Loucy (cell line): ENCODE data around the gene TOM1L2.

Experiments
- H2AFZ ChIP-seq: fragments of 200-600 bp; sonication (generic); 2 replicates; pipeline ENCODE4 v1.6.0; 2016; ENCODE audit warnings: antibody characterized with exemption, mild to moderate bottlenecking, low read length, moderate library complexity
- H3F3A ChIP-seq: fragments of 200-600 bp; 2 replicates; pipeline ENCODE4 v1.6.0; 2016; ENCODE audit warnings: antibody characterized with exemption, low read depth, mild to moderate bottlenecking
- H3K27me3 ChIP-seq: fragments of 200-600 bp; sonication (generic); 2 replicates; pipeline ENCODE4 v1.6.1; 2014; ENCODE audit warnings: low read length, mild to moderate bottlenecking; ENCODE audit not compliant: insufficient read depth, poor library complexity, severe bottlenecking
- H3K36me3 ChIP-seq: fragments of 200-600 bp; sonication (generic); 2 replicates; pipeline ENCODE4 v1.6.1; 2016; ENCODE audit warnings: low read length; ENCODE audit not compliant: insufficient read depth
- H3K4me1 ChIP-seq: fragments of 200-600 bp; sonication (generic); 2 replicates; pipeline ENCODE4 v1.5.1; 2014; ENCODE audit warnings: low read length, mild to moderate bottlenecking; ENCODE audit not compliant: insufficient read depth, poor library complexity, severe bottlenecking
- H3K4me2 ChIP-seq: fragments of 200-600 bp; sonication (generic); 2 replicates; pipeline ENCODE4 v1.6.0; 2014; ENCODE audit warnings: antibody characterized with exemption, low read length, low read depth, mild to moderate bottlenecking; ENCODE audit not compliant: poor library complexity, severe bottlenecking
- H3K4me3 ChIP-seq: fragments of 200-600 bp; sonication (generic); 2 replicates; pipeline ENCODE4 v1.5.1; 2014; ENCODE audit warnings: low read length, mild to moderate bottlenecking, mixed read lengths; ENCODE audit not compliant: poor library complexity, severe bottlenecking
- H3K79me2 ChIP-seq: fragments of 200-600 bp; sonication (generic); 2 replicates; pipeline ENCODE4 v1.6.1; 2014; ENCODE audit warnings: low read length; ENCODE audit not compliant: insufficient read depth
- H3K9ac ChIP-seq: fragments of 200-600 bp; sonication (generic); 2 replicates; pipeline ENCODE4 v1.6.0; 2014; ENCODE audit warnings: mild to moderate bottlenecking, low read depth, low read length, moderate library complexity; ENCODE audit not compliant: poor library complexity, severe bottlenecking
- H3K9me2 ChIP-seq: fragments of 200-600 bp; sonication (generic); replicated peaks from 2 replicates; pipeline ENCODE4 v1.6.1; 2016; ENCODE audit warnings: low read depth, low read length, mixed read lengths
- H3K9me3 ChIP-seq: fragments of 200-600 bp; sonication (generic); 2 replicates; pipeline ENCODE4 v1.6.1; 2014; ENCODE audit warnings: mild to moderate bottlenecking, antibody characterized with exemption, low read length, low read depth; ENCODE audit not compliant: insufficient read depth
- H4K20me1 ChIP-seq: fragments of 200-600 bp; sonication (generic); 2 replicates; pipeline ENCODE4 v1.6.0; 2014; ENCODE audit warnings: antibody characterized with exemption, low read length, mild to moderate bottlenecking; ENCODE audit not compliant: insufficient read depth, poor library complexity, severe bottlenecking
- EZH2phosphoT487 ChIP-seq: fragments of 200-600 bp; IDR thresholded peaks from 2 replicates; pipeline ENCODE4 v1.6.1; 2018; ENCODE audit warnings: antibody characterized with exemption, mild to moderate bottlenecking, moderate library complexity, borderline replicate concordance
- TF ChIP-seq, protein P1 (sequence below): fragments of 200-600 bp; sonication (generic); conservative IDR thresholded peaks from 2 replicates; pipeline ENCODE4 v1.5.1; 2014; ENCODE audit warnings: mild to moderate bottlenecking, antibody characterized with exemption, low read length

The TOM1L2 gene

DNA sequence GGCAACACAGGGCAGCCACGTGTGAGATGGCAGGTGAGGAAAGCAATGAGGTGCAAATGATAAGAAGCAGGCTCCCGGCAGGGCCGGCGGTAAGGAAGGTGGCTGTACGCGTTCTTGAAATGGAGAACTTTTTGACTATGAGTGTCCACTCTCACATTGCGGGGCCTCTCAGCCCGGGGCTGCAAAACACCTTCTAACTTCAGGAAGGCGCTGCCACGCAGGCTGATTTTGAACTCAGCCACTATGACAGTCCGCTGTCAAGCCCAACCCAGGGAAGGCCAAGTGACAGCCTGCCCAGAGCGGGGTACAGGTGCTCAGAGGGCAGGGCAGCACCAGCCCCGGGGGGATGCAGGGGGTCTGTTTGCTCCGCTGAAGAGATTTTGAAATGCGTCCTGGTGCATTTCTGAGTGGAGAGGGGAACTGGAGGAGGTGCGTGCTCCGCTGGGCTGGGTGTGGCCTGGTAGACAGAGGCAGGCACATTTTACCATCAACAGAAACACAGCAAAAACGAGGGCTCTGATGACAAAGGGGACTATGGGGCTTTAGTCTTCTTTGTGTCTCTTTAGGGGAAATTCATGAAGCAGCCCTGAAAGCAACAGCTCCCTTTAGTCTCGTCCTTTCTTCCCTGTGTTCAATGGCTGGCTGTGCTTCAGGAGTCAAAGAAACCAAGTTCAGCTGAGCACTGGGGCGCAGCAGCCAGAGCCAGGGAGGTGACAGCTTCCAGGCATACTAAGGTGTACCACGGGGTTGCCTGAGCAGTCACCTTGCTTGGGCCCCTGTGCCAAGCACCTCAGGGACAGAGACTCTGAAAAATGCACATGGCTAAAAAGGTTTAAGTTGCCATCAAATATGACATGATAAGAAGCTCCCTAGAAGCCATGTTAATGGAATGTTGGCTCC, 120.8 kb downstream of the TOM1L2 start:
- H3K4me3 ChIP-seq: no peak overlapping the region
- peaks cover 21% of the 10 kb centered on the region for H3K4me1 ChIP-seq
- H3K79me2 ChIP-seq: no peaks in the 10 kb centered on the region
- no peaks in the 10 kb centered on the region for H3K27me3 ChIP-seq
- H4K20me1 ChIP-seq: no peaks in the 10 kb centered on the region
- TF ChIP-seq, protein P1, sequence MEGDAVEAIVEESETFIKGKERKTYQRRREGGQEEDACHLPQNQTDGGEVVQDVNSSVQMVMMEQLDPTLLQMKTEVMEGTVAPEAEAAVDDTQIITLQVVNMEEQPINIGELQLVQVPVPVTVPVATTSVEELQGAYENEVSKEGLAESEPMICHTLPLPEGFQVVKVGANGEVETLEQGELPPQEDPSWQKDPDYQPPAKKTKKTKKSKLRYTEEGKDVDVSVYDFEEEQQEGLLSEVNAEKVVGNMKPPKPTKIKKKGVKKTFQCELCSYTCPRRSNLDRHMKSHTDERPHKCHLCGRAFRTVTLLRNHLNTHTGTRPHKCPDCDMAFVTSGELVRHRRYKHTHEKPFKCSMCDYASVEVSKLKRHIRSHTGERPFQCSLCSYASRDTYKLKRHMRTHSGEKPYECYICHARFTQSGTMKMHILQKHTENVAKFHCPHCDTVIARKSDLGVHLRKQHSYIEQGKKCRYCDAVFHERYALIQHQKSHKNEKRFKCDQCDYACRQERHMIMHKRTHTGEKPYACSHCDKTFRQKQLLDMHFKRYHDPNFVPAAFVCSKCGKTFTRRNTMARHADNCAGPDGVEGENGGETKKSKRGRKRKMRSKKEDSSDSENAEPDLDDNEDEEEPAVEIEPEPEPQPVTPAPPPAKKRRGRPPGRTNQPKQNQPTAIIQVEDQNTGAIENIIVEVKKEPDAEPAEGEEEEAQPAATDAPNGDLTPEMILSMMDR: no peak
- no peak for TF ChIP-seq EZH2phosphoT487
- no peaks in the 10 kb centered on the region for H3K9me2 ChIP-seq
- no peak overlapping the region for H2AFZ ChIP-seq
- no peaks in the 10 kb centered on the region for H3F3A ChIP-seq
- H3K36me3 ChIP-seq: no peaks in the 10 kb centered on the region
- peak overlapping the region; percentile 42 for H3K9ac ChIP-seq
- no peaks in the 10 kb centered on the region for H3K9me3 ChIP-seq
- no peak overlapping the region for H3K4me2 ChIP-seq

DNA sequence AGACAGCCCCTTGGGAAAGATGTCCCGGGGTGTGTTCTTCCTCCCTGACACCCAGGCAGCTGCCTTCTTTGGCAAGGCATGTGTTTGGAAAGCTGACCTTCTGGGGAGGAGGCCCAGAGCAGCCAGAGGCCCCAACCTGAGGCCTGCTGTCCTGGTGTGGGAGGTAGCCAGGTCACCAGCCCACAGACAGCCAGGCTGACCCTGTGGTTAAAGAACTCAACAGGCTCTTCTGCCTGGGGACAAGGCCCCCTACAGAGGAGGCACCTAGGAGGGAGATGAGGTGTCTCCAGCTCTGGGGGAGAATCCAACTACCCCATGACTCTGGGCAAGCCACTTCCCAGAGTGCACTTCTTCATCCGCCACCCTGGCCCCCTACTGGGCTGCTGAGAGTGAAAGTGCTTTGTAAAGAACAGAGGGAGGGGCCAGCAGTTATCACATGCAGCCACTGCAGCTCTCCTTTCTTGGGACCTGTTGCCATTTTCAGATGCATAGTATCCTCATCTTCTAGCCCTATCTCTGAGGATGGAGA, 122.3 kb downstream of the TOM1L2 start:
- Histone ChIP-seq H4K20me1 (no peaks in the 10 kb centered on the region), H3F3A (no peaks in the 10 kb centered on the region), H3K36me3 (no peaks in the 10 kb centered on the region), H3K79me2 (no peaks in the 10 kb centered on the region), H3K4me3 (no peak overlapping the region), H3K4me1 (peaks cover 21% of the 10 kb centered on the region), H3K4me2 (peak overlapping the region; percentile 36), H3K27me3 (no peaks in the 10 kb centered on the region), H3K9me3 (no peaks in the 10 kb centered on the region), H3K9me2 (no peaks in the 10 kb centered on the region), H3K9ac (peak overlapping the region; percentile 54), H2AFZ (peak overlapping the region; percentile 12; the same call in 1 of the 2 replicates)
- TF ChIP-seq, protein P1: peak; percentile 53
- no peak for TF ChIP-seq EZH2phosphoT487

DNA sequence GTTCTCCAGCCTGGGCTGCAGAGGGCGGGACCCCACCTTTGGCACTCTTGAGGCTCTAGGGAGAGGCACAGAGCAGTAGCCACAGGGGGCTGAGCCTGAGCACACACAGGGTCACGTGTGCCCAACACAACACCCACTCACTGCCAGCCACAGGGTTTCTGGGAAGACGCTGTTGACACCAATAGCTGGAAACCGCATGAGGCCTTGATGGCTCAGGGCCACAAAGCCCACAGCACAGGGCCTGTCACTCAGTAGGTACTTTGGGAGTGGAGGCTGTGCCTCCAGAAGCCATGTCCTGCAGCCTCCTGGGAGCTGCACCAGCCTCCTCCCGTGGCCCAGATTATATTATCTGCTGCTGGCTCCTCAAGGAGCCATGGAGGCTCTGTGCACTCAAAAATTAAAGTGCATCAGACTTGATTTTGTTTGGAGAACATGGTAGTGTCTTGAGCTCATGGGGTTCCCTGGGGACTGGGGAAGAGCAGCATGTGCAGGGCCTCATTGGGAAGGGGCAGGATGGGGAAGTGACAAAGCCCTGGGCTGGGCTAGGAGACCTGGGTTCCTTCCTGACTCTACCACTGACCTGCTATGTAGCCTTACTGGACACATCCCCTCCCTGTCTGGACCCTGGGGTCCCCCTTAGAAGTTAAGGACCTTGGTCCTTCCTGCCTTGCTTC, 122.9 kb downstream of the TOM1L2 start:
- peak overlapping the region; percentile 54 for H3K9ac ChIP-seq
- no peak overlapping the region for H3K4me3 ChIP-seq
- peak overlapping the region; percentile 36 for H3K4me2 ChIP-seq
- TF ChIP-seq, protein P1: no peak
- TF ChIP-seq EZH2phosphoT487: no peak
- H2AFZ ChIP-seq: no peak overlapping the region
- no peaks in the 10 kb centered on the region for H3K79me2 ChIP-seq
- no peaks in the 10 kb centered on the region for H3K27me3 ChIP-seq
- H4K20me1 ChIP-seq: no peaks in the 10 kb centered on the region
- no peaks in the 10 kb centered on the region for H3K36me3 ChIP-seq
- no peaks in the 10 kb centered on the region for H3K9me3 ChIP-seq
- no peaks in the 10 kb centered on the region for H3F3A ChIP-seq
- H3K9me2 ChIP-seq: no peaks in the 10 kb centered on the region
- peaks cover 21% of the 10 kb centered on the region for H3K4me1 ChIP-seq
